Measurements from ENCODE around the gene REEP6.

REEP6 gene

GRCh38 chr19:1461862-1462261 is 29.1 kb upstream of the REEP6 start:
- TF ChIP-seq CTCF (IDR thresholded peaks at IDR 0.05): no peak

- TF ChIP-seq CTCF (IDR thresholded peaks at IDR 0.05): peak; percentile 37; the same call in 1 of the 2 replicates
Observed at GRCh38 chr19:1465191-1466016, 25.6 kb upstream of the REEP6 start.

- TF ChIP-seq CTCF (IDR thresholded peaks at IDR 0.05): no peak
Observed at GRCh38 chr19:1466018-1466460, 24.9 kb upstream of the REEP6 start.

GRCh38 chr19:1466461-1467214 is 24.3 kb upstream of the REEP6 start:
- TF ChIP-seq CTCF (IDR thresholded peaks at IDR 0.05): no peak

GRCh38 chr19:1467215-1467489 is 23.8 kb upstream of the REEP6 start:
- no peak for TF ChIP-seq CTCF (IDR thresholded peaks at IDR 0.05)

- no peak for TF ChIP-seq CTCF (IDR thresholded peaks at IDR 0.05)
Observed at GRCh38 chr19:1467490-1468273, 23.3 kb upstream of the REEP6 start.

GRCh38 chr19:1468274-1468820 is 22.6 kb upstream of the REEP6 start:
- TF ChIP-seq CTCF (IDR thresholded peaks at IDR 0.05): no peak

All from LNCAP (cell line).